ENCODE data around the gene DNM3. TPM values are rescaled to one million over a fixed set of nuclear protein-coding genes. Genes with fewer than 3 reads are reported as not detected.

Gene DNM3
- total and polyA plus RNA-seq, 10 of the 15 experiments (the other 5 are each of a cell fraction or from before 2014, with no cell fraction given): 0.03 to 1.5 (median 0.08) TPM; not detected in 3

DNA sequence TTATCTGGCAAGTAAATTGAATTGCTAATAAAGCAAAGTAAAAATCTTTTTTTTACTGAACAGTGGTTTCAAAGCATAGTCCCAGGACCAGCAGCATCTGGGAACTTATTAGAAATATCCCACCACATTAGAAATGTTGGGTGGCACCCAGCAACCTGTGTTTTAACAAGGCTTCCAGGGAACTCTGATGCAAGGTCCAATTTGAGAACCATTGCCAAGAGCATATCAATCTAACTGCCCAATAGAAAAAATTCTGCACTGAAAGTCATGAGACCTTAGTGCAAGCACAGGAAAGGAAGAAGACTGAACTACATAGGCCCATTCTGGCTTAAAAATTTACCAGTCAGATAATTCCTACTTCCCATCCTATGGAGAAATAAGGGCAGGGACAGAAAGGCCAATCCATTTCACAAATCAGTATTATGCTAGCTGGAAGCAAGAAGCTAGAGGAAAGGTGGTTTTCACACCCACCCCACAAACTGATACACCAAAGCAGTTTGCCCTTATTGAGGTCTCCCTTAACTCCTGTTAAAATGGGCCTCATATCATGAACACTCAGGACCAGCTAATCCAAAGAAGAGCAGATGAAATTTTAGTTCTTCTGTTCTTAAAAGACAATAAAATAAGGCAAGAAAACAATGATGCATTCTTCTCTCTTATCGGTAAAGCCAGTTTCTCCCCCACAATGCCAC lies 561.7 kb downstream of the DNM3 start:
- WGBS (ENCODE audit: insufficient coverage, insufficient replicate concordance, low lambda C conversion rate, missing lambda C conversion rate): 81% methylated on average over 1 of the region's 1 CpG
- Histone ChIP-seq H4K20me1 (ENCODE audit: control insufficient read depth, insufficient read depth) (no peaks in the 10 kb centered on the region), H3K27ac (ENCODE audit: control insufficient read depth, insufficient read depth) (no peak overlapping the region), H3K4me3 (no peak overlapping the region), H3K27me3 (replicated peaks in 1 of 2; ENCODE audit: control insufficient read depth in 2 of 2, insufficient read depth in 2 of 2, low read length in 1 of 2) (no peaks in the 10 kb centered on the region), H3K9ac (ENCODE audit: control insufficient read depth, insufficient read depth, low read length) (no peak overlapping the region), H2AFZ (ENCODE audit: control insufficient read depth, low read depth, low read length) (no peak overlapping the region), H3K36me3 (ENCODE audit: control insufficient read depth in 2 of 2, insufficient read depth in 2 of 2, low read length in 1 of 2) (no peaks in the 10 kb centered on the region), H3K9me3 (replicated peaks; ENCODE audit: control insufficient read depth, insufficient read depth, low read length) (no peaks in the 10 kb centered on the region), H3K4me1 (ENCODE audit: control insufficient read depth, insufficient read depth, low read length) (peaks cover 22% of the 10 kb centered on the region), H3K79me2 (ENCODE audit: control insufficient read depth, insufficient read depth, low read length) (no peaks in the 10 kb centered on the region), H3K4me2 (ENCODE audit: control insufficient read depth, insufficient read depth) (no peak overlapping the region)
- ChIA-PET CTCF (interaction anchor here (1.1 to 9.8 kb wide), 9 partner anchors 13 to 400 kb away, joined by 3 to 47 read pairs (median 4); no protein-coding TSS in a partner anchor), POLR2A (no interaction called here), SMC1A (ENCODE audit: uncharacterized antibody, unreplicated experiment) (interaction anchor here (0.5 to 16.5 kb wide), 11 partner anchors 13 to 406 kb away, joined by 3 to 345 read pairs (median 4); no protein-coding TSS in a partner anchor), RAD21 (ENCODE audit: unreplicated experiment) (interaction anchor here (1.0 to 15.1 kb wide), 8 partner anchors 40 to 400 kb away, joined by 3 to 394 read pairs (median 4); no protein-coding TSS in a partner anchor)
- ATAC-seq: no peak
- no peak for FAIRE-seq
- no TSS peak for BruUV-seq (replicated peaks)
- DNase-seq (ENCODE audit: low read depth, low spot score): no peak
- in situ Hi-C loops (cut with MboI): no loop called here
- TF ChIP-seq CHD4 (IDR thresholded peaks at IDR 0.05) (no peak), CTCF (IDR thresholded peaks at IDR 0.05 in 2 of 3, conservative IDR thresholded peaks at IDR 0.05 in 1 of 3; ENCODE audit: control insufficient read depth in 2 of 3, extremely low read depth in 1 of 3, insufficient read depth in 1 of 3, low read depth in 3 of 3, low read length in 3 of 3) (no peak), EP300 (IDR thresholded peaks at IDR 0.05; ENCODE audit: borderline replicate concordance in 1 of 2, control insufficient read depth in 1 of 2, low read depth in 2 of 2, low read length in 2 of 2) (no peak), ZBTB33 (IDR thresholded peaks at IDR 0.05) (no peak), SPI1 (IDR thresholded peaks at IDR 0.05; ENCODE audit: borderline replicate concordance, insufficient read depth, low read depth, low read length) (no peak), SRF (IDR thresholded peaks at IDR 0.05; ENCODE audit: low read depth in 2 of 2, low read length in 2 of 2) (no peak)
- TF ChIP-seq, protein P1, sequence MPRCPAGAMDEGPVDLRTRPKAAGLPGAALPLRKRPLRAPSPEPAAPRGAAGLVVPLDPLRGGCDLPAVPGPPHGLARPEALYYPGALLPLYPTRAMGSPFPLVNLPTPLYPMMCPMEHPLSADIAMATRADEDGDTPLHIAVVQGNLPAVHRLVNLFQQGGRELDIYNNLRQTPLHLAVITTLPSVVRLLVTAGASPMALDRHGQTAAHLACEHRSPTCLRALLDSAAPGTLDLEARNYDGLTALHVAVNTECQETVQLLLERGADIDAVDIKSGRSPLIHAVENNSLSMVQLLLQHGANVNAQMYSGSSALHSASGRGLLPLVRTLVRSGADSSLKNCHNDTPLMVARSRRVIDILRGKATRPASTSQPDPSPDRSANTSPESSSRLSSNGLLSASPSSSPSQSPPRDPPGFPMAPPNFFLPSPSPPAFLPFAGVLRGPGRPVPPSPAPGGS (IDR thresholded peaks at IDR 0.05; ENCODE audit: borderline replicate concordance, insufficient read depth, low read depth, low read length, poor library complexity, severe bottlenecking): no peak
- intact Hi-C loops (cut with micrococcal nuclease; ENCODE audit: unreplicated experiment): no loop called here

Data from GM12878 (cell line).